HepG2 (cell line): ENCODE measurements around the gene ABCB9. TPM values are rescaled to one million over a fixed set of nuclear protein-coding genes. Genes with fewer than 3 reads are reported as not detected.

Experiments
- CHD2 ChIP-seq: IDR thresholded peaks from 2 replicates; pipeline ENCODE4 v1.6.1; 2011; ENCODE audit warnings: low read depth, low read length, improper control_type of control experiment
- MTF1 ChIP-seq: sonication (generic); formaldehyde crosslinking; IDR thresholded peaks from 2 replicates; pipeline ENCODE4 v1.5.0; 2020; ENCODE audit warnings: missing genetic modification reagents
- MTF2 ChIP-seq: sonication (generic); formaldehyde crosslinking; IDR thresholded peaks from 2 replicates; pipeline ENCODE4 v1.5.0; 2020; ENCODE audit warnings: missing genetic modification reagents, borderline replicate concordance
- ONECUT2 ChIP-seq: sonication (generic); formaldehyde crosslinking; IDR thresholded peaks from 2 replicates; pipeline ENCODE4 v1.4.0; 2020; ENCODE audit warnings: missing genetic modification reagents
- PHF8 ChIP-seq: sonication (generic); formaldehyde crosslinking; IDR thresholded peaks from 2 replicates; pipeline ENCODE4 v1.5.0; 2020; ENCODE audit warnings: missing genetic modification reagents
- RAD51 ChIP-seq: fragments of 450-650 bp; IDR thresholded peaks from 2 replicates; pipeline ENCODE4 v1.6.1; 2016; ENCODE audit warnings: borderline replicate concordance
- SALL1 ChIP-seq: sonication (generic); formaldehyde crosslinking; IDR thresholded peaks from 2 replicates; pipeline ENCODE4 v1.8.0; 2022; ENCODE audit warnings: mild to moderate bottlenecking, missing genetic modification reagents
- SIN3A ChIP-seq: IDR thresholded peaks from 2 replicates; pipeline ENCODE4 v1.6.1; 2011; ENCODE audit warnings: low read depth, mild to moderate bottlenecking, control low read depth, low read length, borderline replicate concordance
- SNAI1 ChIP-seq: sonication (generic); formaldehyde crosslinking; IDR thresholded peaks from 2 replicates; pipeline ENCODE4 v1.5.0; 2020; ENCODE audit warnings: mild to moderate bottlenecking, missing genetic modification reagents, borderline replicate concordance
- TGIF2 ChIP-seq: IDR thresholded peaks from 2 replicates; pipeline ENCODE4 v1.6.1; 2016; ENCODE audit warnings: control low read depth, missing compliant biosample characterization
- ZC3H4 ChIP-seq: sonication (generic); formaldehyde crosslinking; IDR thresholded peaks from 2 replicates; pipeline ENCODE4 v1.4.0; 2020; ENCODE audit warnings: missing genetic modification reagents, borderline replicate concordance
- ZNF205 ChIP-seq: IDR thresholded peaks from 2 replicates; pipeline ENCODE4 v1.6.1; 2018; ENCODE audit warnings: missing biosample characterization, missing genetic modification reagents
- ZNF24 ChIP-seq: fragments of 450-650 bp; IDR thresholded peaks from 2 replicates; pipeline ENCODE4 v1.6.1; 2017; ENCODE audit warnings: antibody characterized with exemption, mild to moderate bottlenecking
- ZNF460 ChIP-seq: sonication (generic); formaldehyde crosslinking; IDR thresholded peaks from 2 replicates; pipeline ENCODE4 v1.5.1; 2020; ENCODE audit warnings: missing genetic modification reagents, mild to moderate bottlenecking, borderline replicate concordance
- ZNF567 ChIP-seq: sonication (generic); formaldehyde crosslinking; IDR thresholded peaks from 2 replicates; pipeline ENCODE4 v1.8.1; 2023; ENCODE audit warnings: mild to moderate bottlenecking, missing genetic modification reagents, borderline replicate concordance
- ZNF572 ChIP-seq: sonication (generic); formaldehyde crosslinking; IDR thresholded peaks from 2 replicates; pipeline ENCODE4 v1.5.1; 2020; ENCODE audit warnings: mild to moderate bottlenecking, missing genetic modification reagents
- ZNF619 ChIP-seq: sonication (generic); formaldehyde crosslinking; IDR thresholded peaks from 2 replicates; pipeline ENCODE4 v1.4.0; 2020; ENCODE audit warnings: mild to moderate bottlenecking, missing genetic modification reagents
- ZNF772 ChIP-seq: sonication (generic); formaldehyde crosslinking; IDR thresholded peaks from 2 replicates; pipeline ENCODE4 v1.5.0; 2020; ENCODE audit warnings: mild to moderate bottlenecking, missing genetic modification reagents
- ZNF83 ChIP-seq: sonication (generic); formaldehyde crosslinking; IDR thresholded peaks from 2 replicates; pipeline ENCODE4 v1.4.0; 2020; ENCODE audit warnings: missing genetic modification reagents, mild to moderate bottlenecking, borderline replicate concordance
- ZSCAN12 ChIP-seq: sonication (generic); formaldehyde crosslinking; IDR thresholded peaks from 2 replicates; pipeline ENCODE4 v1.9.0; 2021; ENCODE audit warnings: mild to moderate bottlenecking, missing genetic modification reagents
- polyA plus RNA-seq, 8 experiments: library from polyadenylated mRNA; depleted of rRNA in 3 of 8; stranded (reverse) in 7 of 8; unstranded in 1 of 8; fragments of >200 nt; fragmentation: Illumina TruSeq in 4 of 8; extraction: Trizol in 4 of 8; gene quantifications; 2 replicates each; pipeline versions ENCODE4 v1.2.1 to v1.2.3, GENCODE V29; 2011 to 2016; ENCODE audit warnings: low read depth in 4 of 8, missing spikeins in 1 of 8, mixed read lengths in 1 of 8; ENCODE audit not compliant: insufficient read depth in 1 of 8
- total RNA-seq, 5 experiments: library from RNA; depleted of rRNA; stranded (reverse); fragments of >200 nt; fragmentation: Illumina TruSeq; extraction: Trizol; gene quantifications; 2 replicates each; pipeline ENCODE4 v1.2.3, GENCODE V29; 2016; ENCODE audit warnings: low read depth in 1 of 5
- TF ChIP-seq, protein P1 (sequence below): sonication (generic); formaldehyde crosslinking; IDR thresholded peaks from 2 replicates; pipeline ENCODE4 v1.4.0; 2020; ENCODE audit warnings: missing genetic modification reagents
- TF ChIP-seq, protein P2 (sequence below): sonication (generic); formaldehyde crosslinking; IDR thresholded peaks from 2 replicates; pipeline ENCODE4 v1.9.0; 2022; ENCODE audit warnings: low read depth, missing genetic modification reagents
- TF ChIP-seq, protein P3 (sequence below): sonication (generic); formaldehyde crosslinking; IDR thresholded peaks from 2 replicates; pipeline ENCODE4 v1.5.0; 2020; ENCODE audit warnings: mild to moderate bottlenecking, missing genetic modification reagents, borderline replicate concordance

ABCB9 gene
- total and polyA plus RNA-seq, 2 of the 13 experiments (the other 11 are each of a cell fraction or from before 2014, with no cell fraction given): 5.1 to 6.0 TPM

DNA sequence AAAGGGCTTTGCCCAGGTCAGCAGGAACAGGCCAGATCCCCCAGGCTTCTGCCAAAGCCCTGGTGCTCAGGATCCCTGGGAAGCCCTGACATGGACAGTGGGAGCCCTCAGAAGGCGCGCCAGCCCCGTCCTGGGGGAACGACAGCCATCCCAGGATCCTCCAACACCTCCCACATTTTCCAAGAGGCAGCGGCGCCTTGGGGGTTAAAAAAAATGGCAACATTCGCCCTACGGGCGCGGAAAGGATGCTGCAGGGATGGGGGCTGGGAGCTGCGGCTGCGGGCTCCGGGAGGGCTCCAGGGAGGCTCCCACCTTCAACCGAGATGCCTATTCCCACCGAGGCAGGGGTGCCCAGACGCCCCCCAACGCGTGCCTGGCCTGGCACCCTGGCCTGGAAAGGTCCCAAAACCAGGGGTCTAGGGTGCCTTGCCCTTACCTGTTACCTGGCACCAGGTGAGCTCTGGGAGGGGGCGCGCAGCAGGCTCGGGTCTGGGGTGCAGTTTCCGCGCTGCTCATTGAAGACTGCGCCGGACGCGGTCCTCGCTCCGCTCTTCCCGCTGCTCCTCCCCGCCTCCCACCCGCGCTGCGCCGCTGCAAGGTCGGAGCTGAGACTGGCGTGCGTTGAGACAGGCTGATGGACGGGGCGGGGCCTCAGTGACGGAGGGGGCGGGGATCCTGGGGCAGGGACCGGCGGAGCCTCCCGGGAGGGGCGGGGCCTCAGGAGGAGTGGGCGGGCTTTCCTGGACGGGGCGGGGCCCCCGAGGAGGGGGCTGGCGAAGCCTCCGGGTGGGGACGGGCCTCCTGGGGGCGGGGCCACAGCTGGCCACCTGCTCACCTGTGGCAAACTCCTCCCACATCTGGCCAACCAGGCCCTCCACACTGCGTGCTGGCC lies at the start of gene ABCB9 (continued):
- TF ChIP-seq, protein P1, sequence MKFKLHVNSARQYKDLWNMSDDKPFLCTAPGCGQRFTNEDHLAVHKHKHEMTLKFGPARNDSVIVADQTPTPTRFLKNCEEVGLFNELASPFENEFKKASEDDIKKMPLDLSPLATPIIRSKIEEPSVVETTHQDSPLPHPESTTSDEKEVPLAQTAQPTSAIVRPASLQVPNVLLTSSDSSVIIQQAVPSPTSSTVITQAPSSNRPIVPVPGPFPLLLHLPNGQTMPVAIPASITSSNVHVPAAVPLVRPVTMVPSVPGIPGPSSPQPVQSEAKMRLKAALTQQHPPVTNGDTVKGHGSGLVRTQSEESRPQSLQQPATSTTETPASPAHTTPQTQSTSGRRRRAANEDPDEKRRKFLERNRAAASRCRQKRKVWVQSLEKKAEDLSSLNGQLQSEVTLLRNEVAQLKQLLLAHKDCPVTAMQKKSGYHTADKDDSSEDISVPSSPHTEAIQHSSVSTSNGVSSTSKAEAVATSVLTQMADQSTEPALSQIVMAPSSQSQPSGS: no peak
- TF ChIP-seq ZNF205 (CRISPR knock-in tag) (no peak), ZSCAN12 (CRISPR knock-in tag) (no peak), ZNF24 (no peak), ZNF772 (CRISPR knock-in tag) (no peak), RAD51 (no peak), MTF1 (no peak), ONECUT2 (CRISPR knock-in tag) (no peak), SNAI1 (CRISPR knock-in tag) (no peak), ZNF460 (no peak), ZNF619 (no peak), TGIF2 (CRISPR knock-in tag) (no peak), ZNF572 (no peak), ZNF567 (CRISPR knock-in tag) (no peak), PHF8 (CRISPR knock-in tag) (peak; percentile 58; the same call in 1 of the 2 replicates), CHD2 (no peak), ZC3H4 (CRISPR knock-in tag) (no peak), ZNF83 (CRISPR knock-in tag) (0 out of 2 replicates have a peak, but pooled peaks have one; percentile 43), SIN3A (peak; percentile 37; the same call in 1 of the 2 replicates), MTF2 (CRISPR knock-in tag) (no peak), SALL1 (CRISPR knock-in tag) (no peak)
- TF ChIP-seq, protein P2, sequence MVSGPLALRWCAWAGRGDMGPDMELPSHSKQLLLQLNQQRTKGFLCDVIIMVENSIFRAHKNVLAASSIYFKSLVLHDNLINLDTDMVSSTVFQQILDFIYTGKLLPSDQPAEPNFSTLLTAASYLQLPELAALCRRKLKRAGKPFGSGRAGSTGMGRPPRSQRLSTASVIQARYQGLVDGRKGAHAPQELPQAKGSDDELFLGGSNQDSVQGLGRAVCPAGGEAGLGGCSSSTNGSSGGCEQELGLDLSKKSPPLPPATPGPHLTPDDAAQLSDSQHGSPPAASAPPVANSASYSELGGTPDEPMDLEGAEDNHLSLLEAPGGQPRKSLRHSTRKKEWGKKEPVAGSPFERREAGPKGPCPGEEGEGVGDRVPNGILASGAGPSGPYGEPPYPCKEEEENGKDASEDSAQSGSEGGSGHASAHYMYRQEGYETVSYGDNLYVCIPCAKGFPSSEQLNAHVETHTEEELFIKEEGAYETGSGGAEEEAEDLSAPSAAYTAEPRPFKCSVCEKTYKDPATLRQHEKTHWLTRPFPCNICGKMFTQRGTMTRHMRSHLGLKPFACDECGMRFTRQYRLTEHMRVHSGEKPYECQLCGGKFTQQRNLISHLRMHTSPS (CRISPR knock-in tag): no peak
- TF ChIP-seq, protein P3, sequence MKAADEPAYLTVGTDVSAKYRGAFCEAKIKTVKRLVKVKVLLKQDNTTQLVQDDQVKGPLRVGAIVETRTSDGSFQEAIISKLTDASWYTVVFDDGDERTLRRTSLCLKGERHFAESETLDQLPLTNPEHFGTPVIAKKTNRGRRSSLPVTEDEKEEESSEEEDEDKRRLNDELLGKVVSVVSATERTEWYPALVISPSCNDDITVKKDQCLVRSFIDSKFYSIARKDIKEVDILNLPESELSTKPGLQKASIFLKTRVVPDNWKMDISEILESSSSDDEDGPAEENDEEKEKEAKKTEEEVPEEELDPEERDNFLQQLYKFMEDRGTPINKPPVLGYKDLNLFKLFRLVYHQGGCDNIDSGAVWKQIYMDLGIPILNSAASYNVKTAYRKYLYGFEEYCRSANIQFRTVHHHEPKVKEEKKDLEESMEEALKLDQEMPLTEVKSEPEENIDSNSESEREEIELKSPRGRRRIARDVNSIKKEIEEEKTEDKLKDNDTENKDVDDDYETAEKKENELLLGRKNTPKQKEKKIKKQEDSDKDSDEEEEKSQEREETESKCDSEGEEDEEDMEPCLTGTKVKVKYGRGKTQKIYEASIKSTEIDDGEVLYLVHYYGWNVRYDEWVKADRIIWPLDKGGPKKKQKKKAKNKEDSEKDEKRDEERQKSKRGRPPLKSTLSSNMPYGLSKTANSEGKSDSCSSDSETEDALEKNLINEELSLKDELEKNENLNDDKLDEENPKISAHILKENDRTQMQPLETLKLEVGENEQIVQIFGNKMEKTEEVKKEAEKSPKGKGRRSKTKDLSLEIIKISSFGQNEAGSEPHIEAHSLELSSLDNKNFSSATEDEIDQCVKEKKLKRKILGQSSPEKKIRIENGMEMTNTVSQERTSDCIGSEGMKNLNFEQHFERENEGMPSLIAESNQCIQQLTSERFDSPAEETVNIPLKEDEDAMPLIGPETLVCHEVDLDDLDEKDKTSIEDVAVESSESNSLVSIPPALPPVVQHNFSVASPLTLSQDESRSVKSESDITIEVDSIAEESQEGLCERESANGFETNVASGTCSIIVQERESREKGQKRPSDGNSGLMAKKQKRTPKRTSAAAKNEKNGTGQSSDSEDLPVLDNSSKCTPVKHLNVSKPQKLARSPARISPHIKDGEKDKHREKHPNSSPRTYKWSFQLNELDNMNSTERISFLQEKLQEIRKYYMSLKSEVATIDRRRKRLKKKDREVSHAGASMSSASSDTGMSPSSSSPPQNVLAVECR (CRISPR knock-in tag): peak; percentile 72; the same call in 1 of the 2 replicates
